Spleen (tissue), 11 donors: ENCODE results near the gene STOML2. TPM values are rescaled to one million over a fixed set of nuclear protein-coding genes. Genes with fewer than 3 reads are reported as not detected.

ENCODE experiments used
- DNase-seq: peaks from one replicate; pipeline ENCODE4 v3.0.0-alpha.2; 2020
- H3K27ac ChIP-seq, 8 donors: fragments of 200-600 bp; sonication (generic) in 7 of 8; 1 replicate in 4 of 8; 2 replicates in 4 of 8; pipeline versions ENCODE4 v1.5.0 to v1.8.0; 2016 to 2021; ENCODE audit warnings: inconsistent platforms in 4 of 8, mild to moderate bottlenecking in 4 of 8, moderate library complexity in 1 of 8
- H3K27me3 ChIP-seq, 7 donors: fragments of 200-600 bp; sonication (generic) in 6 of 7; replicated peaks in 1 of 7; 1 replicate in 4 of 7; 2 replicates in 3 of 7; pipeline versions ENCODE4 v1.5.0 to v1.8.0; 2016 to 2021; ENCODE audit warnings: inconsistent platforms in 3 of 7, mild to moderate bottlenecking in 1 of 7
- H3K36me3 ChIP-seq, 6 donors: fragments of 200-600 bp; sonication (generic) in 5 of 6; 1 replicate in 4 of 6; 2 replicates in 2 of 6; pipeline versions ENCODE4 v1.5.0 to v1.8.0; 2016 to 2021; ENCODE audit warnings: inconsistent platforms in 2 of 6
- H3K4me1 ChIP-seq, 6 donors: fragments of 200-600 bp; sonication (generic) in 5 of 6; 1 replicate in 3 of 6; 2 replicates in 3 of 6; pipeline versions ENCODE4 v1.5.0 to v1.8.0; 2016 to 2021; ENCODE audit warnings: inconsistent platforms in 3 of 6
- H3K4me3 ChIP-seq, 8 donors: fragments of 200-600 bp; sonication (generic) in 7 of 8; 1 replicate in 4 of 8; 2 replicates in 4 of 8; pipeline versions ENCODE4 v1.5.0 to v1.8.0; 2016 to 2021; ENCODE audit warnings: inconsistent platforms in 4 of 8, mild to moderate bottlenecking in 4 of 8, moderate library complexity in 2 of 8
- H3K9me3 ChIP-seq, 8 donors: fragments of 200-600 bp; sonication (generic) in 7 of 8; 1 replicate in 4 of 8; 2 replicates in 4 of 8; pipeline versions ENCODE4 v1.5.0 to v1.8.0; 2016 to 2021; ENCODE audit warnings: inconsistent platforms in 4 of 8
- CTCF ChIP-seq, 11 experiments: fragments of 200-600 bp in 7 of 11; fragments of 450-650 bp in 4 of 11; sonication (generic) in 4 of 11; IDR thresholded peaks in 8 of 11; conservative IDR thresholded peaks in 3 of 11; 1 replicate in 7 of 11; 2 replicates in 4 of 11; pipeline versions ENCODE4 v1.4.0 to v1.8.0; 2016 to 2021; ENCODE audit warnings: antibody characterized with exemption in 11 of 11, inconsistent platforms in 4 of 11, mild to moderate bottlenecking in 1 of 11
- POLR2A ChIP-seq, 3 donors: fragments of 450-650 bp; IDR thresholded peaks; one replicate each; pipeline ENCODE4 v1.5.1; 2017; ENCODE audit warnings: antibody characterized with exemption in 3 of 3, mild to moderate bottlenecking in 1 of 3
- POLR2AphosphoS5 ChIP-seq, 3 donors: sonication (generic); formaldehyde crosslinking; IDR thresholded peaks; one replicate each; pipeline ENCODE4 v1.5.1; 2017; ENCODE audit warnings: antibody characterized with exemption in 3 of 3
- WGBS, 5 donors: extraction: QIAGEN DNeasy Blood & Tissue Kit in 3 of 5; methylation state at CpG; one replicate each; pipeline versions ENCODE4 v1.1.5 to v1.1.7; 2013 to 2018; 5-methylcytosine and 5-hydroxymethylcytosine counted together
- intact Hi-C: fragments of 100-400 bp; cut with DNase I; formaldehyde crosslinking; loops from one replicate; pipeline ENCODE4 v1.15.0; 2023; ENCODE audit warnings: low total_unique reads
- polyA plus RNA-seq, 3 donors: library from polyadenylated mRNA; stranded (reverse); fragments of 200-250 nt; gene quantifications; one replicate each; pipeline ENCODE4 v1.2.1, GENCODE V29; 2013
- total RNA-seq, 7 donors: library from RNA; depleted of rRNA in 3 of 7; stranded (reverse); fragments of >200 nt in 3 of 7; fragmentation: NEBNext Ultra II Directional in 4 of 7; extraction: Animal tissue kit (Norgen Biotek cat#: 25700) in 4 of 7; gene quantifications; one replicate each; pipeline versions ENCODE4 v1.1.0 to v1.2.1, GENCODE V29; 2016 to 2021
- donor health status: healthy with polysubstance abuse.
- donor health status: DM: no; HTN: no; CAD: no; lungs with moderate emphysema.
- donor health status: DM: no; HTN: no; CAD: no.
- donor health status: Bipolar disorder and iron deficiency.
- donor health status: healthy.
- donor health status: DM: no; HTN: no; CAD: no.
- donor health status: DM: yes; HTN: yes; CAD: no.

The STOML2 gene
- total and polyA plus RNA-seq, 10 donors, result 54.2 to 80.7 (median 59.6) TPM

GRCh38 chr9:35110327-35110761 is 7.4 kb upstream of the STOML2 start:
- intact Hi-C loops, result no loop called here
- no peaks in the 10 kb centered on the region for H3K27me3 ChIP-seq
- 39 to 54% (median 42%) methylated on average over 3 of the region's 3 CpGs for WGBS, 5 donors
- H3K9me3 ChIP-seq, result no peaks in the 10 kb centered on the region
- peaks cover 0 to 46% (median 34%) of the 10 kb centered on the region in 6 donors for H3K36me3 ChIP-seq
- peaks cover 31 to 69% (median 61%) of the 10 kb centered on the region in 6 donors for H3K4me1 ChIP-seq
- peak overlapping the region in 4 of 8 donors; percentile 60 to 81 (median 72) for H3K4me3 ChIP-seq
- DNase-seq, result no peak
- H3K27ac ChIP-seq, result peak overlapping the region in 6 of 8 donors; percentile 9 to 96 (median 88)
- TF ChIP-seq CTCF (IDR thresholded peaks at IDR 0.05 in 8 of 11, conservative IDR thresholded peaks at IDR 0.05 in 3 of 11) (no peak), POLR2AphosphoS5 (IDR thresholded peaks at IDR 0.05) (peak in 1 of 3 donors; percentile 25)

GRCh38 chr9:35108946-35109575 is 6.1 kb upstream of the STOML2 start:
- WGBS, 5 donors, result 31 to 62% (median 50%) methylated on average over 7 to 8 of the region's 8 CpGs

GRCh38 chr9:35108461-35108860 is 5.5 kb upstream of the STOML2 start:
- DNase-seq, result no peak
- no peaks in the 10 kb centered on the region for H3K27me3 ChIP-seq
- intact Hi-C loops, result no loop called here

More at GRCh38 chr9:35108946-35109575, 6.1 kb upstream of the STOML2 start:
- intact Hi-C loops, result no loop called here
- TF ChIP-seq CTCF (IDR thresholded peaks at IDR 0.05 in 8 of 11, conservative IDR thresholded peaks at IDR 0.05 in 3 of 11) (no peak), POLR2A (IDR thresholded peaks at IDR 0.05) (no peak), POLR2AphosphoS5 (IDR thresholded peaks at IDR 0.05) (no peak)
- Histone ChIP-seq H3K9me3 (no peaks in the 10 kb centered on the region), H3K4me1 (peaks cover 25 to 62% (median 49%) of the 10 kb centered on the region in 6 donors), H3K4me3 (no peak overlapping the region), H3K27ac (peak overlapping the region in 2 of 8 donors; percentile 14 to 96), H3K27me3 (no peaks in the 10 kb centered on the region), H3K36me3 (peaks cover 0 to 59% (median 45%) of the 10 kb centered on the region in 6 donors)
- no peak for DNase-seq

More at GRCh38 chr9:35108461-35108860, 5.5 kb upstream of the STOML2 start:
- no peak for TF ChIP-seq POLR2A (IDR thresholded peaks at IDR 0.05)
- TF ChIP-seq POLR2AphosphoS5 (IDR thresholded peaks at IDR 0.05), result no peak
- TF ChIP-seq CTCF (IDR thresholded peaks at IDR 0.05 in 8 of 11, conservative IDR thresholded peaks at IDR 0.05 in 3 of 11), result no peak
- peak overlapping the region in 1 of 8 donors; percentile 96 for H3K27ac ChIP-seq
- peaks cover 0 to 61% (median 45%) of the 10 kb centered on the region in 6 donors for H3K36me3 ChIP-seq
- 89 to 96% (median 92%) methylated on average over 6 of the region's 6 CpGs for WGBS, 5 donors
- H3K9me3 ChIP-seq, result no peaks in the 10 kb centered on the region
- peaks cover 22 to 62% (median 49%) of the 10 kb centered on the region in 6 donors for H3K4me1 ChIP-seq
- H3K4me3 ChIP-seq, result no peak overlapping the region
